HEK293T (cell line): ENCODE measurements around the gene GUK1.

Experiments
- CTCF ChIA-PET: fragments of 350-600 bp; formaldehyde crosslinking; extraction: SDS; loops from one replicate; lab custom pipeline; 2021; ENCODE audit warnings: antibody characterized with exemption, inconsistent platforms; lab: Yijun Ruan, JAX
- POLR2A ChIA-PET: fragments of 350-600 bp; formaldehyde crosslinking; extraction: SDS; loops from one replicate; lab custom pipeline; 2020; ENCODE audit warnings: antibody characterized with exemption, inconsistent platforms; lab: Yijun Ruan, JAX
- DNase-seq: peaks from one replicate; pipeline ENCODE4 v3.0.0; 2012; ENCODE audit warnings: mixed read lengths; ENCODE audit errors: extremely low spot score
- ARNT ChIP-seq: fragments of 450-650 bp; IDR thresholded peaks from 2 replicates; pipeline ENCODE4 v1.6.1; 2017; ENCODE audit warnings: mild to moderate bottlenecking
- BHLHE40 ChIP-seq: fragments of 450-650 bp; IDR thresholded peaks from 2 replicates; pipeline ENCODE4 v1.6.1; 2016; ENCODE audit warnings: mild to moderate bottlenecking, moderate library complexity, borderline replicate concordance
- CTBP1 ChIP-seq: fragments of 450-650 bp; IDR thresholded peaks from 2 replicates; pipeline ENCODE4 v1.6.1; 2016; ENCODE audit warnings: borderline replicate concordance
- FOXA1 ChIP-seq: fragments of 450-650 bp; IDR thresholded peaks from 2 replicates; pipeline ENCODE4 v1.6.1; 2016; ENCODE audit warnings: mild to moderate bottlenecking
- FOXK2 ChIP-seq: fragments of 450-650 bp; IDR thresholded peaks from 2 replicates; pipeline ENCODE4 v1.6.1; 2016; ENCODE audit warnings: mild to moderate bottlenecking
- FOXM1 ChIP-seq: fragments of 450-650 bp; IDR thresholded peaks from 2 replicates; pipeline ENCODE4 v1.6.1; 2017; ENCODE audit warnings: mild to moderate bottlenecking, borderline replicate concordance
- HDGF ChIP-seq: fragments of 450-650 bp; IDR thresholded peaks from 2 replicates; pipeline ENCODE4 v1.6.1; 2017; ENCODE audit warnings: antibody characterized with exemption, borderline replicate concordance
- L3MBTL2 ChIP-seq: fragments of 450-650 bp; conservative IDR thresholded peaks from 2 replicates; pipeline ENCODE4 v1.6.1; 2016; ENCODE audit warnings: mild to moderate bottlenecking
- LEF1 ChIP-seq: fragments of 450-650 bp; IDR thresholded peaks from 2 replicates; pipeline ENCODE4 v1.6.1; 2017; ENCODE audit warnings: mild to moderate bottlenecking, borderline replicate concordance
- SP1 ChIP-seq: fragments of 450-650 bp; IDR thresholded peaks from 2 replicates; pipeline ENCODE4 v1.6.1; 2017
- SUZ12 ChIP-seq: fragments of 450-650 bp; IDR thresholded peaks from 2 replicates; pipeline ENCODE4 v1.6.1; 2016; ENCODE audit warnings: mild to moderate bottlenecking
- TARDBP ChIP-seq: fragments of 450-650 bp; IDR thresholded peaks from 2 replicates; pipeline ENCODE4 v1.6.1; 2016
- ZNF384 ChIP-seq: fragments of 450-650 bp; IDR thresholded peaks from 2 replicates; pipeline ENCODE4 v1.6.1; 2016
- TF ChIP-seq, protein P1 (sequence below): fragments of 450-650 bp; IDR thresholded peaks from 2 replicates; pipeline ENCODE4 v1.6.1; 2016

Gene GUK1

DNA sequence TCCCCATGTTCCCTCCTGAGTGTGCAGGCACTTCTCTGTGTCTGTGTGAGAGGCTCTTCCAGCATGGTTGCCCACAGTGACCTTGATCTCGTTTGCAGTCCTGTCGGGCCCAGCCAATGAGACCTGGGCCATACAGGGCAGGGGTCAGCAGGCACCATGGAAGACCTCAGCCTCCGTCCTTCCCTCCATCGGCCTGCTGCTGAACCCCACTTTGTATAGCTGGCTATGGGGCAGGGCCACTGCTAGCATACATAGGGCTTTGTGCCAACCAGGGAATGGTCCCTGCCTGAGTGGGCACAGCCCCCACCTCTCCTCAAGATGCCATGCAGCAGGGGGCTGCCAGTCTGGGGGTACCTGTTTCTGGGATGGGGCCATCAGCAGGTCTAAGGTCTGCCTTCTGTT lies 40.7 kb upstream of the GUK1 start:
- POLR2A ChIA-PET: interaction anchor here (0.9 to 4.9 kb wide), 3 partner anchors 9 to 26 kb away, joined by 3 to 23 read pairs (median 3); partner anchors contain the start of gene ARF1
- CTCF ChIA-PET: interaction anchor here (1.0 kb wide), 1 partner anchor 15 kb away, joined by 3 read pairs; no protein-coding TSS in a partner anchor
- peak; percentile 6 for DNase-seq
- TF ChIP-seq FOXA1 (no peak), HDGF (no peak), FOXM1 (no peak)
- TF ChIP-seq, protein P1, sequence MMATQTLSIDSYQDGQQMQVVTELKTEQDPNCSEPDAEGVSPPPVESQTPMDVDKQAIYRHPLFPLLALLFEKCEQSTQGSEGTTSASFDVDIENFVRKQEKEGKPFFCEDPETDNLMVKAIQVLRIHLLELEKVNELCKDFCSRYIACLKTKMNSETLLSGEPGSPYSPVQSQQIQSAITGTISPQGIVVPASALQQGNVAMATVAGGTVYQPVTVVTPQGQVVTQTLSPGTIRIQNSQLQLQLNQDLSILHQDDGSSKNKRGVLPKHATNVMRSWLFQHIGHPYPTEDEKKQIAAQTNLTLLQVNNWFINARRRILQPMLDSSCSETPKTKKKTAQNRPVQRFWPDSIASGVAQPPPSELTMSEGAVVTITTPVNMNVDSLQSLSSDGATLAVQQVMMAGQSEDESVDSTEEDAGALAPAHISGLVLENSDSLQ: no peak

DNA sequence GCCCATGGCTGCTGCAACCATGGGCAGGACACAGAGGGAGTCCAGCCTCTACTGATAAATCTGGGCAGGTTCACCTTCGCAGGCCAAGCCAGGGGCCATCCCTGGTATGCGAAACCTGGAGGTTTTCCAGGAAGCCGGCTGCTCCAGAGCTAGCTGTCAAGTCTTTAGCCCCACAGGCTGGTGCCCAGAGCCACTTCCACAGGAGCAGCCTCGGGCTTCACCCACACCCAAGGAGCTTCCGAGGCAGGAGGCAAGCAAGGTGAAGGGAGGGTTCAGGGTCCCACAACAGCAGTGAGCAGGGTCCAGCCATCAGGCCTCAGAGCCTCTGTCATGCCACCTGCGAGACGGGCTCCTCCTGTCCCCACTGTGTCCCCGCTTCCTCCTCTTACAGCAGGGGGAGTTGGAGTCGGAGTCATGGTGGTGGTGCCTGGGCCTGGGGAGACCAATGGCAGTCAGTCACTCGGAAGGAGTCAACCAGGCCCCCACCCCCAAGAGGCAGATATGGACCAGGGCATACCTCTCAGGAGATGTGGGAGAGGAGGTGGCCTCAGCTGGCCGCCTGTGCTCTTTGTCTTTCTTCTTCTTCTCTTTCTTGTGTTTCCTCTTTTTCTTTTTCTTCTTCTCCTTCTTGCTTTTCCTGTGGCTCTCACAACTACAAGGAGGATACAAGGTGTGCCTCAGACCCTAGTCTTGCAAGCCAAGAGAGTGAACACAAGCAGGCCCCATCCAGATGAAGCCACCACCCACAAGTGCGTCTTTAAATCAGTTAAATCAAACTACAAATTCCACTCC lies 39.1 kb upstream of the GUK1 start:
- no peak for DNase-seq
- POLR2A ChIA-PET: interaction anchor here (1.2 to 4.9 kb wide), 4 partner anchors 11 to 27 kb away, joined by 3 to 23 read pairs (median 4); partner anchors contain the start of gene ARF1
- CTCF ChIA-PET: no interaction called here
- TF ChIP-seq HDGF (0 out of 2 replicates have a peak, but pooled peaks have one; percentile 86), FOXK2 (no peak)

DNA sequence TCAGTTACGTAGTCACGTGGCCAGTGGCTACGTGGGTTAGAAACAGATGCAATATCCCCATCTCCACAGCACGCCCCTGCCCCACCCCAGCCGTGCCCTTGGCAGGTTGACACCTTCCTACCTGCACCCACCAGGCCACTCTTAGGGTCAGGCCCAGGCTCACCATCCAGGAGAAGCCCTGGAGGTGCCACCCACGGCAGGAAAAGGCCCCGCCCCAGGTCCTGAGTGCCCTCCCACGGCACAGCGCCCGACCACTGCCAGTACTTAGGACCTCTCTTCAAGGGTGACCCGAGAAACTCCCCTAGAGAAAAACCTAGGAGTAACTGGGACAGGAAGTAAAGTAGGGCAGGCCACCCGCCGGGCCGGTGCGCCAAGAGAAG lies 38.5 kb upstream of the GUK1 start:
- no peak for DNase-seq
- POLR2A ChIA-PET: interaction anchor here (1.2 to 4.9 kb wide), 3 partner anchors 11 to 20 kb away, joined by 3 to 23 read pairs (median 4); partner anchors contain the start of gene ARF1

DNA sequence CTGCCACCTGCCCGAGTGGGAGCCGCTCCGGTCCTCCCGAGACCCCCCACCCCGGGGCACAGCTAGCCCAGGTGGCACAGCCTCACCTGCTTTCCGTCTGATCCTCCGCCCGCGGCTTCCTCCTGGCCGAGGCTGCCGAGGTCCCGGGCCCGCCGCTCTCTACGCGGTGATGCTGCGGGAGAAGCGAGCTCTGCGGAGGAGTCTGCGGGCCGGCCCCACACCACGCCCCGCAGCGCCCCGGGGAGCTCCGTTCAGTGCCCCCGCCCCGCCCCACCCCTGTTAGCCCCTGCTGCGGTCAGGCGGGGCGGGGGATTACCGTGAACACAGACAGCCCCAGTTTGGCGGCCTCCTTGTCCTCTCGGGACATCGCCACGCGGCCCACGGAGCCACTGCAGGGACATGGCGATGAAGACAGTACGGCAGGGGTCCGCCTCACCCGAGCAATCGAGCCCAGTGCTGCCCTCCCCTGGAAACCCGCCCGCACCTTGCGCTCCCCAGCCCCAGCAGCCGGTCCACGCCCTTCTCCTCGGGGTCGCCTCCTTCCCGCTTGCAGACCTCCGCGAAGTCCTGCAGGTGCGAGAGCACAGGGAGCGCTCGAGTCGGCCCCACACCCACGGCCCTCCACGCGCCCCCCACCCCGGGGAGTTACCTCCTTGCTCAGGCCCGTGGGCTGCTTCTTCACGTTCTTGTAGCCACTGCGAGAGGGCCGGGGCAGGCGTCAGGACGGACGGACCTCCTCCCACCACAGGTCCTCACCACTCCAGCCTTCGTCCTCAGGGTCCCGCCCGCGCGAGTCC lies 37.9 kb upstream of the GUK1 start:
- TF ChIP-seq ARNT: no peak
- no peak for TF ChIP-seq SUZ12
- peak; percentile 7; the same call in 1 of the 2 replicates for TF ChIP-seq TARDBP
- peak; percentile 38 for TF ChIP-seq L3MBTL2
- TF ChIP-seq, protein P1: no peak
- TF ChIP-seq HDGF: peak; percentile 49; the same call in 1 of the 2 replicates
- TF ChIP-seq BHLHE40: no peak
- ChIA-PET POLR2A (interaction anchor here (1.2 to 4.9 kb wide), 3 partner anchors 10 to 20 kb away, joined by 3 to 23 read pairs (median 4); partner anchors contain the start of gene ARF1), CTCF (no interaction called here)
- peak; percentile 77 for DNase-seq

More for the DNA sequence above, 38.5 kb upstream of the GUK1 start:
- CTCF ChIA-PET: no interaction called here
- TF ChIP-seq ARNT (no peak), L3MBTL2 (no peak), SUZ12 (no peak), FOXK2 (no peak), SP1 (no peak), FOXA1 (no peak), FOXM1 (no peak), LEF1 (no peak), HDGF (no peak)

DNA sequence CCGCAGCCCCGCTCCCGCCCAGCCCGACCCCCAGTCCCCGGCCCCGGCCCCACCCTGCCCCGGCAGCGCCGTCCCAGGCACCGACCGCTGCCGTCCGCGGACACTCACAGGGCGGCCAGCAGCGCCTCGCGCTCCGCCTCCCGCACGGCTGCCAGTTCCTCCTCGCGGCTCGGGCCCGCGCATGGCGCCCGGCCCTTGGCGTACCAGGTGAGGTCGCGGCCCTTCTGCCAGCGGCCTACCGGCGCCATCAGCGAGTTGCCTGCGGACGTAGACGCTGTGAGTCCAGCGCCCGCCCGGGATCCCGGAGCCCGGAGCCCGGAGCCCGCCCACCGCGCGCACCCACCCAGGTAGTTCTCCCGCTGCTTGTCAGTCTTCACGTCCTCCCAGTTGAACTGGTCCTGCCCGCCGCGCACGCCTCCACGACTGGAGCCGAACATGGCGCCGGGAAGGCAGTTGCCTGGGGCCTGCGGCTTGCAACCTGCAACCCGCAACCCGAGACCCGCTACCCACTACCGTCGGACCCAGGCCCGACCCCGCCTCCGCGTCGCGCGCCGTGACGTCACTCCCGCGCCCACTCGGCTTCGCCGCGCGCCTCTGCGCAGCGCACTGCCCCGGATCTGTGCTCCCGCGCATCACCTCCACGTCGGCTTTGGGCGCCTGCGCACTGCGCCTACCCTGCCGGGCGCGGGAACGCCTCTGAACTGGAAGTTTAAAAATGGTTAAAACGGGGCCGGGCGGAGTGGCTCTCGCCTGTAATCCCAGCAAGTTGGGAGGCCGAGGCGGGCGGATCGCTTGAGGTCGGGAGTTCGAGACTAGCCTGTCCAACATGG lies 37.1 kb upstream of the GUK1 start, which contains the start of gene C1orf35:
Gene C1orf35, minus strand, starts transcription at position 535 of the 830 bp plus-strand sequence. Its CDS starts 98 bp downstream, at position 437.
- TF ChIP-seq SP1 (no peak), HDGF (0 out of 2 replicates have a peak, but pooled peaks have one; percentile 28), L3MBTL2 (peak; percentile 98), ZNF384 (no peak)
- POLR2A ChIA-PET: no interaction called here
- CTCF ChIA-PET: no interaction called here
- DNase-seq: peak; percentile 99

DNA sequence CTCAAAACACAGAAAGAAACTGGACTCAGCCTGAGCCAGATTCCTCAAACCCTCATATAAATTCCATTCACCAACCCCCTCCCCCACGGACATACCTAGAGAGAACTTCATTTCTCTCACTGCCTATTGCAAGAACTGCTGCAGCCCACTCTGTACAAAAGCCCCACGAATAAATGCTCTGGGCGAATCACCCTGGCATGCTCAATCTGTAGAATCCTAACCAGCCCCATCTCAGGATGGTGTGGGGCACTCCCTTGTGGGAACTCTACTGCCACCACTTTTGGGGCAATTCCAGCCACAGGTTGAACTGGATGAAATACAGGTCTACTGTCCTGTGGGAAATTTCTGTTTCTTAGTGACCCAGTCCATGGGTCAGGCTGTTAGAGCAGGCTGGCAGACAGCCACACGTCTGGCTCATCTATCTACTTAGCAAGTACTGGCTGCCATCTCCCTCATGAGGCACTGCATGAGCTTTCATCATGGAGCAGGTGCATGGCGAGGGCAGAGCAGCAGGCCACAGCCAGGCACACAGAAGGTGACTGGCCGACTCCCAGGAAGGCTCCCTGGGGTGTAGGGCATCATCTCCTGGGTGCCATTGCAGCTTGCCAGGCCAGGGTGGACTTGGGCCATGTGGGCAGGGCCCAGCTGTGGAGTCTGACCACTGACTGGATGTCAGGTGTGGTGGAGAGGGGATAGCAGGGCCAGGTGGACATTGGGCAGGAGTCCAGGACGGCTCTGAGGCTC lies 35.4 kb upstream of the GUK1 start:
- TF ChIP-seq L3MBTL2 (no peak), SP1 (no peak), BHLHE40 (no peak), HDGF (no peak), ZNF384 (no peak), CTBP1 (no peak), FOXA1 (no peak)
- TF ChIP-seq, protein P1: no peak
- no peak for DNase-seq
- ChIA-PET POLR2A (interaction anchor here (0.8 to 1.1 kb wide), 2 partner anchors 20 to 27 kb away, joined by 3 to 4 read pairs; no protein-coding TSS in a partner anchor), CTCF (no interaction called here)
